Osteocyte (in vitro differentiated cells): ENCODE measurements around the gene INTS13. TPM values are rescaled to one million over a fixed set of nuclear protein-coding genes. Genes with fewer than 3 reads are reported as not detected.

ENCODE experiments used
- DNase-seq: peaks from one replicate; pipeline ENCODE4 v3.0.0; 2021; ENCODE audit warnings: mixed read lengths; ENCODE audit not compliant: unreplicated experiment; ENCODE audit errors: extremely low spot score
- H3K27ac Mint-ChIP-seq: one replicate; pipeline ENCODE4 v1.8.0; 2021; ENCODE audit warnings: mild to moderate bottlenecking, mixed read lengths; ENCODE audit not compliant: unreplicated experiment
- H3K27me3 Mint-ChIP-seq: one replicate; pipeline ENCODE4 v1.8.0; 2021; ENCODE audit warnings: mixed read lengths; ENCODE audit not compliant: unreplicated experiment
- H3K36me3 Mint-ChIP-seq: one replicate; pipeline ENCODE4 v1.8.0; 2021; ENCODE audit warnings: mixed read lengths; ENCODE audit not compliant: unreplicated experiment
- H3K4me1 Mint-ChIP-seq: one replicate; pipeline ENCODE4 v1.8.0; 2021; ENCODE audit warnings: mixed read lengths; ENCODE audit not compliant: unreplicated experiment
- H3K4me3 Mint-ChIP-seq: one replicate; pipeline ENCODE4 v1.8.0; 2021; ENCODE audit warnings: mild to moderate bottlenecking, moderate library complexity, mixed read lengths; ENCODE audit not compliant: unreplicated experiment
- H3K9me3 Mint-ChIP-seq: one replicate; pipeline ENCODE4 v1.8.0; 2021; ENCODE audit warnings: mixed read lengths; ENCODE audit not compliant: unreplicated experiment
- CTCF ChIP-seq: fragments of 200-600 bp; sonication (generic); IDR thresholded peaks from 2 replicates; pipeline ENCODE4 v1.5.0; 2021; ENCODE audit warnings: antibody characterized with exemption, mild to moderate bottlenecking, moderate library complexity
- total RNA-seq: library from RNA; stranded (reverse); gene quantifications from 2 replicates; pipeline ENCODE4 v1.2.1, GENCODE V29; 2021

INTS13 gene
- total RNA-seq, 1 donor from 2014 or later, result 27.6 TPM

DNA sequence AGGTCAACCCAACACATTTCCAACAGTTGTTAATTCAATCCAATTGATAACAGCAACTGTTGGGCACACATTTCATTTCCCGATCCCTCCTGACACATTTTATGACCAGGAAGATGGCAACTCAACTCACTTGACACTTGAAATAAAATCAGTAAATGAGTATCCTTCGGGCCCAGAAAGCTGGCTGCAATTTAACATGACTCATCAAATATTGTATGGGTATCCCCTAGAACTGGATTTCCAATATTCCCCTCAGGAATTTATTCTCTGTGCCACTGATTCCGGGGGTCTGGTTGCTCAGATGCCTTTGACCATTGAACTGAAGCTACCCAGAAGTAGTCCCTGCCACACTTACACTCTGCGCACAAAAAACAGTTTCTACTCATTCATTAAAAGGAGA lies 42.1 kb downstream of the INTS13 start:
- Mint-ChIP-seq H3K9me3 (no peaks in the 10 kb centered on the region), H3K4me3 (no peak overlapping the region), H3K27ac (no peak overlapping the region), H3K36me3 (peaks cover 26% of the 10 kb centered on the region), H3K4me1 (no peaks in the 10 kb centered on the region), H3K27me3 (no peaks in the 10 kb centered on the region)
- no peak for TF ChIP-seq CTCF
- DNase-seq, result no peak

DNA sequence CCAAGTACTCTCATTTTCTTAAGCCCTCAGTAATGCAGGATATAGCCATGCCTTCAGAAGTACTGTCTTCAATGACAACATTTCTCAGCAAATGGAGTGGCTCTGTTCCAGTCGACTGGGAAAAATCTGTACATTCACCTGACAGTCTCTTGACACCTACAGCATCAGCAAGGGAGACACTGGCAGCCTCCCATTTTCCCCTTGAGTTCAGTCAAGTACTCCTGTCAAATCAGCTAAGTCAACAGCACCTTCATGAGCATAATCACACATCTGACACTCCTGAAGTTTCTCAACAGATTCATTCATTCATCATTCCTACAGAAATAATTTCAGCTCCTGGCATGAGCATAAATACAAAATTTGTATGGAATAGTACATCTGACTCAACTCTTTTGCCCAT lies 46.1 kb downstream of the INTS13 start:
- Mint-ChIP-seq H3K27ac (no peak overlapping the region), H3K4me1 (no peaks in the 10 kb centered on the region), H3K4me3 (no peak overlapping the region), H3K9me3 (no peaks in the 10 kb centered on the region), H3K36me3 (peaks cover 3% of the 10 kb centered on the region), H3K27me3 (no peaks in the 10 kb centered on the region)
- DNase-seq, result no peak
- TF ChIP-seq CTCF, result no peak

DNA sequence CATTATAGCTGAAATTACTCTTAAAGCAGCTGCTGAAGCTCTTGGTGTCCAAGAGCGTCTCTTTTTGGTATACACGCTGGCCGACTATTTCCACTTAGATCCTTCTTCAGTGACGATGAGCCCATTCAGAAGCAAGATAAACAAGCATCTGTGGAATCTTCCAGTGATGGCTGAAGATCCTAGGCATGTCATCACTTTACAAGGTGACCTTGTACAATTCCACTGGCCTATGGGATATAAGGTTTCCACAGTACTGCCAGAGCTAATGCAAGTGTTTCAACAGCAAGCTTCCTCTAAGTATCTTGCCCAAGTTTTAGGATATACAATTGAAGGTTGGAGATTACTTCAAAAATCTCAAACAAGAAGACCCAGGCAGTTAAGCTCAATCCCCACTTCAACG lies 47.0 kb downstream of the INTS13 start:
- TF ChIP-seq CTCF, result no peak
- DNase-seq, result no peak

DNA sequence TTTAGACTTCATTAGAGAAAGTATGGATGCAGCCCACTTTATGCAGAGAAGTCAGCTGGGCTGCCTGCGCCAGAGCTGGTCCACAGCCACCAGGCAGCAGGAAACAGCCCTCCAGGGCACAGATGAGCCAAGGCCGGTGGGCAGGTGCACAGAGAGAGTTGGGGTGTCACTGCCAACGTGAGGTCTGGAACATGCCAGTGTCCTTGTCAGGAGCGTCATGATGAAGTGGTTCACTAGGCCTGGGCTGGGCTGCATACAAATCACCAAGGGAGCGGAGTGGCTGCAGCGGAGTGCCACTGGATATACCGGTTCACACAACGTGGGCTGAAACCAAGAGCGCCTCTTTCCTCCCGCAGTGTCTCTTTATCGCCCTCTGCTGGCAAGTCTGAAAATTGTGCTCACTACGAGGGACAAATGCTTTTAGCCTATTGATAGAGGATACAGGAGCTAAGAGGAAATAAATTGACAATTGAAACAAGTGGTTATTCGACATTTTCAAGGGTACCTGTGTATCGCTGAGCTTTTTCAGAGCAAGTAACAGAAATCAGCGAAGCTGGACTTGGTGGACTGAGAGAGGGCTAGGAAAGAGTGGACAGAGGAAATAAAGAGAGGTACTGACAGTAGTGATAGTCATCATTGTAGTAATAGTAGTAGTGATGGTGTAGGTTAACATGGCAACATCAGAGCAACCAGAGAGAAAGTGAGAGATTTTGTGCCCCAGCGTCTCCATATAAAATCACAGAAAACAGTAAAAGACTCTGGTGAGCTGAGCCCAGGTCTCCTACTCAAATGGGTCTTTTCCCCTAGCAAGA lies 52.8 kb downstream of the INTS13 start:
- Mint-ChIP-seq H3K36me3 (no peaks in the 10 kb centered on the region), H3K27me3 (peaks cover 3% of the 10 kb centered on the region), H3K4me3 (no peak overlapping the region), H3K4me1 (peaks cover 7% of the 10 kb centered on the region), H3K27ac (no peak overlapping the region), H3K9me3 (peaks cover 6% of the 10 kb centered on the region)
- DNase-seq, result peak; percentile 91
- peak; percentile 94 for TF ChIP-seq CTCF

More for the DNA sequence above, 47.0 kb downstream of the INTS13 start:
- Mint-ChIP-seq H3K36me3 (peaks cover 1% of the 10 kb centered on the region), H3K27ac (no peak overlapping the region), H3K27me3 (no peaks in the 10 kb centered on the region), H3K4me3 (no peak overlapping the region), H3K4me1 (no peaks in the 10 kb centered on the region), H3K9me3 (no peaks in the 10 kb centered on the region)

GRCh38 chr12:26880625-26881024 lies 57.2 kb downstream of the INTS13 start:
- Mint-ChIP-seq H3K27ac (no peak overlapping the region), H3K36me3 (no peaks in the 10 kb centered on the region), H3K9me3 (peaks cover 6% of the 10 kb centered on the region), H3K27me3 (peaks cover 3% of the 10 kb centered on the region), H3K4me1 (peaks cover 12% of the 10 kb centered on the region), H3K4me3 (no peak overlapping the region)
- TF ChIP-seq CTCF, result no peak
- no peak for DNase-seq
